ENCODE measurements around the gene MED27.

MED27 gene

GRCh38 chr9:131876486-131876885, 203.2 kb downstream of the MED27 start:
- no peak for DNase-seq
- in situ Hi-C loops (cut with MboI; ENCODE audit: low pct_unique_long_range_greater_than_20kb, low sequenced_read_pairs): no loop called here

- in situ Hi-C loops (cut with MboI; ENCODE audit: low pct_unique_long_range_greater_than_20kb, low sequenced_read_pairs): no loop called here
- no peak for DNase-seq
Observed at GRCh38 chr9:131875828-131876485, 203.7 kb downstream of the MED27 start.

- no peak for DNase-seq
- in situ Hi-C loops (cut with MboI; ENCODE audit: low pct_unique_long_range_greater_than_20kb, low sequenced_read_pairs): no loop called here
Observed at GRCh38 chr9:131874916-131875670, 204.6 kb downstream of the MED27 start.

GRCh38 chr9:131874447-131874846, 205.2 kb downstream of the MED27 start:
- DNase-seq: no peak
- in situ Hi-C loops (cut with MboI; ENCODE audit: low pct_unique_long_range_greater_than_20kb, low sequenced_read_pairs): no loop called here

GRCh38 chr9:131873891-131874440, 205.7 kb downstream of the MED27 start:
- in situ Hi-C loops (cut with MboI; ENCODE audit: low pct_unique_long_range_greater_than_20kb, low sequenced_read_pairs): no loop called here
- no peak for DNase-seq

GRCh38 chr9:131873335-131873734, 206.3 kb downstream of the MED27 start:
- DNase-seq: no peak
- in situ Hi-C loops (cut with MboI; ENCODE audit: low pct_unique_long_range_greater_than_20kb, low sequenced_read_pairs): no loop called here

- in situ Hi-C loops (cut with MboI; ENCODE audit: low pct_unique_long_range_greater_than_20kb, low sequenced_read_pairs): no loop called here
- DNase-seq: no peak
Observed at GRCh38 chr9:131872702-131873101, 207.0 kb downstream of the MED27 start.

GRCh38 chr9:131872006-131872405, 207.7 kb downstream of the MED27 start:
- no peak for DNase-seq
- in situ Hi-C loops (cut with MboI; ENCODE audit: low pct_unique_long_range_greater_than_20kb, low sequenced_read_pairs): no loop called here

- no peak for DNase-seq
- in situ Hi-C loops (cut with MboI; ENCODE audit: low pct_unique_long_range_greater_than_20kb, low sequenced_read_pairs): no loop called here
Observed at GRCh38 chr9:131870156-131870555, 209.5 kb downstream of the MED27 start.

GRCh38 chr9:131869348-131869747, 210.3 kb downstream of the MED27 start:
- in situ Hi-C loops (cut with MboI; ENCODE audit: low pct_unique_long_range_greater_than_20kb, low sequenced_read_pairs): no loop called here
- no peak for DNase-seq

GRCh38 chr9:131868766-131869165, 210.9 kb downstream of the MED27 start:
- no peak for DNase-seq
- in situ Hi-C loops (cut with MboI; ENCODE audit: low pct_unique_long_range_greater_than_20kb, low sequenced_read_pairs): no loop called here

GRCh38 chr9:131867611-131868192, 212.0 kb downstream of the MED27 start:
- in situ Hi-C loops (cut with MboI; ENCODE audit: low pct_unique_long_range_greater_than_20kb, low sequenced_read_pairs): no loop called here
- DNase-seq: no peak

- no peak for DNase-seq
- in situ Hi-C loops (cut with MboI; ENCODE audit: low pct_unique_long_range_greater_than_20kb, low sequenced_read_pairs): no loop called here
Observed at GRCh38 chr9:131865446-131866195, 214.0 kb downstream of the MED27 start.

GRCh38 chr9:131864531-131864930, 215.1 kb downstream of the MED27 start:
- DNase-seq: no peak
- in situ Hi-C loops (cut with MboI; ENCODE audit: low pct_unique_long_range_greater_than_20kb, low sequenced_read_pairs): no loop called here

- no peak for DNase-seq
- in situ Hi-C loops (cut with MboI; ENCODE audit: low pct_unique_long_range_greater_than_20kb, low sequenced_read_pairs): no loop called here
Observed at GRCh38 chr9:131863306-131863896, 216.3 kb downstream of the MED27 start.

- DNase-seq: no peak
- in situ Hi-C loops (cut with MboI; ENCODE audit: low pct_unique_long_range_greater_than_20kb, low sequenced_read_pairs): no loop called here
Observed at GRCh38 chr9:131862261-131862660, 217.4 kb downstream of the MED27 start.

- in situ Hi-C loops (cut with MboI; ENCODE audit: low pct_unique_long_range_greater_than_20kb, low sequenced_read_pairs): no loop called here
- DNase-seq: no peak
Observed at GRCh38 chr9:131860430-131860829, 219.2 kb downstream of the MED27 start.

- DNase-seq: no peak
- in situ Hi-C loops (cut with MboI; ENCODE audit: low pct_unique_long_range_greater_than_20kb, low sequenced_read_pairs): no loop called here
Observed at GRCh38 chr9:131858147-131858546, 221.5 kb downstream of the MED27 start.

GRCh38 chr9:131856105-131856504, 223.6 kb downstream of the MED27 start:
- in situ Hi-C loops (cut with MboI; ENCODE audit: low pct_unique_long_range_greater_than_20kb, low sequenced_read_pairs): no loop called here
- no peak for DNase-seq
